Coronary artery (tissue), 2 donors: Measurements from ENCODE around the gene PHACTR2.

Experiments
- DNase-seq: peaks from one replicate; pipeline ENCODE4 v3.0.0-alpha.2; 2017; ENCODE audit warnings: low spot score
- H3K27ac ChIP-seq, 2 donors: fragments of 200-600 bp; sonication (generic); one replicate each; pipeline ENCODE4 v1.5.1; 2016 to 2019
- H3K4me3 ChIP-seq: fragments of 200-600 bp; sonication (generic); 2 replicates; pipeline ENCODE4 v1.5.1; 2016; ENCODE audit warnings: mild to moderate bottlenecking, moderate library complexity
- TF ChIP-seq, protein P1 (sequence below): fragments of 200-600 bp; sonication (generic); IDR thresholded peaks from one replicate; pipeline ENCODE4 v1.5.1; 2019; ENCODE audit warnings: antibody characterized with exemption

The PHACTR2 gene

GRCh38 chr6:143838395-143838794 is 160.6 kb downstream of the PHACTR2 start:
- TF ChIP-seq, protein P1, sequence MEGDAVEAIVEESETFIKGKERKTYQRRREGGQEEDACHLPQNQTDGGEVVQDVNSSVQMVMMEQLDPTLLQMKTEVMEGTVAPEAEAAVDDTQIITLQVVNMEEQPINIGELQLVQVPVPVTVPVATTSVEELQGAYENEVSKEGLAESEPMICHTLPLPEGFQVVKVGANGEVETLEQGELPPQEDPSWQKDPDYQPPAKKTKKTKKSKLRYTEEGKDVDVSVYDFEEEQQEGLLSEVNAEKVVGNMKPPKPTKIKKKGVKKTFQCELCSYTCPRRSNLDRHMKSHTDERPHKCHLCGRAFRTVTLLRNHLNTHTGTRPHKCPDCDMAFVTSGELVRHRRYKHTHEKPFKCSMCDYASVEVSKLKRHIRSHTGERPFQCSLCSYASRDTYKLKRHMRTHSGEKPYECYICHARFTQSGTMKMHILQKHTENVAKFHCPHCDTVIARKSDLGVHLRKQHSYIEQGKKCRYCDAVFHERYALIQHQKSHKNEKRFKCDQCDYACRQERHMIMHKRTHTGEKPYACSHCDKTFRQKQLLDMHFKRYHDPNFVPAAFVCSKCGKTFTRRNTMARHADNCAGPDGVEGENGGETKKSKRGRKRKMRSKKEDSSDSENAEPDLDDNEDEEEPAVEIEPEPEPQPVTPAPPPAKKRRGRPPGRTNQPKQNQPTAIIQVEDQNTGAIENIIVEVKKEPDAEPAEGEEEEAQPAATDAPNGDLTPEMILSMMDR, result no peak
- Histone ChIP-seq H3K27ac (no peak overlapping the region), H3K4me3 (no peak overlapping the region)
- no peak for DNase-seq

GRCh38 chr6:143839196-143839595 is 161.4 kb downstream of the PHACTR2 start:
- Histone ChIP-seq H3K4me3 (no peak overlapping the region), H3K27ac (peak overlapping the region in 1 of 2 donors; percentile 31)
- DNase-seq, result no peak
- TF ChIP-seq, protein P1, result no peak

DNA sequence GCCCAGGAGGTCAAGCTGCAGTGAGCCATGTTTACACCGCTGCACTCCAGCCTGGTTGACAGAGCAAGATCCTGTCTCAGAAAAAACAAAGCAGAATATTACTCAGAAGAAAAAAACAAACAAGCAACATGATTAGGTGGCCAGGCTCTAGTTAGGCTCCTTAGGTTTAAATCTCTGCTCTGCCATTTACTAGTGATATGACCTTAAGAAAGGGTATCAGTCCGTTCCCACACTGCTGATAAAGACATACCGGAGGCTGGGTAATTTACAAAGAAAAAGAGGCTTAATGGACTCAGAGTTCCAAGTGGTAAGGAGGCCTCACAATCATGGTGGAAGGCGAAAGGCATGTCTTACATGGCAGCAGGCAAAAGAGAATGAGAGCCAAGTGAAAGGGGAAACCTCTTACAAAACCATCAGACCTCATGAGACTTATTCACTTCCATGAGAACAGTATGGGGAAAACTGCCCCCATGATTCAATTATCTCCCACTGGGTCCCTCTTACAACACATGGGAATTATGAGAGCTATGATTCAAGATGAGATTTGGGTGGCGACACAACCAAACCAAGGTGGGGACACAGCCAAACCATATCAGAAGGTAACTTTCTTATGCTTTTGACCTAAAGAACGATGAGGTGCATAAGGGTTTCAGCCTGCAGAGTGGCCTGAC is 163.0 kb downstream of the PHACTR2 start:
- TF ChIP-seq, protein P1, result no peak
- no peak for DNase-seq
- H3K4me3 ChIP-seq, result no peak overlapping the region
- H3K27ac ChIP-seq, result no peak overlapping the region

GRCh38 chr6:143842461-143842901 is 164.7 kb downstream of the PHACTR2 start:
- TF ChIP-seq, protein P1, result no peak
- Histone ChIP-seq H3K27ac (peak overlapping the region; percentile 88 to 90), H3K4me3 (peak overlapping the region; percentile 77)
- DNase-seq, result no peak

GRCh38 chr6:143842902-143843676 is 165.3 kb downstream of the PHACTR2 start, which contains the start of gene LTV1:
Gene LTV1, plus strand, starts transcription at chr6:143843338. Its CDS starts 140 bp downstream, at chr6:143843478.
- Histone ChIP-seq H3K4me3 (peak within 1 kb of the TSS; percentile 77), H3K27ac (peak within 1 kb of the TSS; percentile 88 to 90)
- TF ChIP-seq, protein P1, result no peak
- DNase-seq, result peak; percentile 97

GRCh38 chr6:143843677-143843999 is 165.9 kb downstream of the PHACTR2 start:
- TF ChIP-seq, protein P1, result no peak
- peak overlapping the region; percentile 88 to 90 for H3K27ac ChIP-seq
- peak overlapping the region; percentile 77 for H3K4me3 ChIP-seq
- DNase-seq, result no peak
